Transverse colon (tissue), 4 donors: ENCODE data around the gene MYO15B. TPM values are rescaled to one million over a fixed set of nuclear protein-coding genes. Genes with fewer than 3 reads are reported as not detected.

Experiments
- DNase-seq: peaks from one replicate; pipeline ENCODE4 v3.0.0-alpha.2; 2019
- H3K27ac ChIP-seq, 4 donors: fragments of 200-600 bp; sonication (generic); 2 replicates each; pipeline ENCODE4 v1.5.1; 2016 to 2018; ENCODE audit warnings: inconsistent platforms in 4 of 4
- H3K27me3 ChIP-seq: fragments of 200-600 bp; sonication (generic); 2 replicates; pipeline ENCODE4 v1.5.1; 2017; ENCODE audit warnings: inconsistent platforms
- H3K36me3 ChIP-seq, 4 donors: fragments of 200-600 bp; sonication (generic); 2 replicates each; pipeline ENCODE4 v1.5.1; 2017 to 2019; ENCODE audit warnings: inconsistent platforms in 4 of 4
- H3K4me1 ChIP-seq, 4 donors: fragments of 200-600 bp; sonication (generic); 2 replicates each; pipeline ENCODE4 v1.5.1; 2017 to 2020; ENCODE audit warnings: inconsistent platforms in 4 of 4
- H3K4me3 ChIP-seq, 4 donors: fragments of 200-600 bp; sonication (generic); 1 replicate in 1 of 4; 2 replicates in 3 of 4; pipeline versions ENCODE4 v1.5.1 to v1.6.1; 2017 to 2019; ENCODE audit warnings: inconsistent platforms in 4 of 4
- H3K9me3 ChIP-seq, 2 donors: fragments of 200-600 bp; sonication (generic); 2 replicates each; pipeline ENCODE4 v1.5.1; 2017 to 2019; ENCODE audit warnings: inconsistent platforms in 2 of 2
- EP300 ChIP-seq: sonication (generic); formaldehyde crosslinking; IDR thresholded peaks from one replicate; pipeline ENCODE4 v1.6.1; 2017; ENCODE audit warnings: antibody characterized with exemption, low read depth
- POLR2A ChIP-seq: fragments of 450-650 bp; IDR thresholded peaks from one replicate; pipeline ENCODE4 v1.6.1; 2016; ENCODE audit warnings: antibody characterized with exemption, mild to moderate bottlenecking, moderate library complexity
- POLR2AphosphoS5 ChIP-seq, 3 donors: sonication (generic); formaldehyde crosslinking; IDR thresholded peaks; one replicate each; pipeline ENCODE4 v1.6.1; 2016; ENCODE audit warnings: antibody characterized with exemption in 3 of 3
- WGBS, 2 donors: methylation state at CpG; one replicate each; pipeline ENCODE4 v1.1.5; 2018; ENCODE audit warnings: low coverage in 1 of 2; 5-methylcytosine and 5-hydroxymethylcytosine counted together
- in situ Hi-C, 4 donors: fragments of 200-750 bp; cut with MboI; loops; one replicate each; pipeline versions ENCODE4 v1.15.0 to v1.15.1; 2017; ENCODE audit warnings: low sequenced_read_pairs in 3 of 4, low pct_ligation_motif_present in 1 of 4, low pct_unique_long_range_greater_than_20kb in 1 of 4
- intact Hi-C: fragments of 100-400 bp; cut with DNase I; formaldehyde crosslinking; loops from one replicate; pipeline ENCODE4 v1.15.1; 2023; ENCODE audit warnings: low total_unique reads
- total RNA-seq, 4 donors: library from RNA; depleted of rRNA; stranded (reverse); fragments of >200 nt; gene quantifications; one replicate each; pipeline ENCODE4 v1.1.0, GENCODE V29; 2016
- TF ChIP-seq, protein P1 (sequence below), 5 experiments: fragments of 200-600 bp in 3 of 5; fragments of 450-650 bp in 2 of 5; sonication (generic) in 3 of 5; IDR thresholded peaks; 1 replicate in 2 of 5; 2 replicates in 3 of 5; pipeline ENCODE4 v1.5.1; 2016 to 2017; ENCODE audit warnings: antibody characterized with exemption in 5 of 5, inconsistent platforms in 3 of 5, mild to moderate bottlenecking in 2 of 5, moderate library complexity in 1 of 5

MYO15B gene
- total RNA-seq, 4 donors from 2014 or later, result 59.3 to 1,778 (median 829) TPM

GRCh38 chr17:75617218-75617617 is 29.6 kb downstream of the MYO15B start:
- TF ChIP-seq POLR2A, result peak; percentile 70
- TF ChIP-seq, protein P1, sequence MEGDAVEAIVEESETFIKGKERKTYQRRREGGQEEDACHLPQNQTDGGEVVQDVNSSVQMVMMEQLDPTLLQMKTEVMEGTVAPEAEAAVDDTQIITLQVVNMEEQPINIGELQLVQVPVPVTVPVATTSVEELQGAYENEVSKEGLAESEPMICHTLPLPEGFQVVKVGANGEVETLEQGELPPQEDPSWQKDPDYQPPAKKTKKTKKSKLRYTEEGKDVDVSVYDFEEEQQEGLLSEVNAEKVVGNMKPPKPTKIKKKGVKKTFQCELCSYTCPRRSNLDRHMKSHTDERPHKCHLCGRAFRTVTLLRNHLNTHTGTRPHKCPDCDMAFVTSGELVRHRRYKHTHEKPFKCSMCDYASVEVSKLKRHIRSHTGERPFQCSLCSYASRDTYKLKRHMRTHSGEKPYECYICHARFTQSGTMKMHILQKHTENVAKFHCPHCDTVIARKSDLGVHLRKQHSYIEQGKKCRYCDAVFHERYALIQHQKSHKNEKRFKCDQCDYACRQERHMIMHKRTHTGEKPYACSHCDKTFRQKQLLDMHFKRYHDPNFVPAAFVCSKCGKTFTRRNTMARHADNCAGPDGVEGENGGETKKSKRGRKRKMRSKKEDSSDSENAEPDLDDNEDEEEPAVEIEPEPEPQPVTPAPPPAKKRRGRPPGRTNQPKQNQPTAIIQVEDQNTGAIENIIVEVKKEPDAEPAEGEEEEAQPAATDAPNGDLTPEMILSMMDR (IDR thresholded peaks at IDR 0.05), result no peak
- peak; percentile 88 for TF ChIP-seq EP300
- peak in 2 of 3 donors; percentile 89 for TF ChIP-seq POLR2AphosphoS5 (IDR thresholded peaks at IDR 0.05)
- intact Hi-C loops, result loop anchor here (10.0 kb wide), 1 partner anchor 678 kb away; no protein-coding TSS in a partner anchor
- DNase-seq, result peak; percentile 92
- WGBS, 2 donors, result 56% methylated on average over 12 of the region's 16 CpGs; no CpG with 5 or more reads in 1 of the 2 donors
- Histone ChIP-seq H3K4me3 (no peak overlapping the region), H3K36me3 (peaks cover 0 to 9% (median 0%) of the 10 kb centered on the region in 4 donors), H3K27me3 (no peaks in the 10 kb centered on the region), H3K9me3 (no peaks in the 10 kb centered on the region), H3K27ac (peak overlapping the region; percentile 69 to 80 (median 72)), H3K4me1 (peaks cover 6 to 40% (median 25%) of the 10 kb centered on the region in 4 donors)
- in situ Hi-C loops, result no loop called here

DNA sequence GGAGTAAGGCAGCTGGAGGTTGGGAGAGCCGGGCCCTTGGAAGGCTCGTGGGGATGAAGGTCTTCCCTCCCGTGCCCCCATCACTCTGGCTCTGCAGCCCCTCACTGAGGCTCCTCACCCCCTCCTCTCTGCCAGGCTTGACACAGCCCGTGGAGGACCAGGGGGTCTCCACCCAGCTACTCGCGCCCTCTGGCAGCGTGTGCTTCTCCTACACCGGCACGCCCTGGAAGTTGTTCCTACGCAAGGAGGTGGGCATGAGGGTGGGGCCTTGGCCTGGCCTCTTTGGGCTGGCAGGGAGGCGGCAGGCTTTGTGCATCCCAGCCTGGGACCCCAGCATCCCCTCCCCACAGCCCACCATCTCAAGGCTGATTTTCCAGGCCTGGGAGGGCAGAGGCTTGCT is 30.1 kb downstream of the MYO15B start:
- TF ChIP-seq, protein P1 (IDR thresholded peaks at IDR 0.05), result no peak
- no peak for TF ChIP-seq POLR2AphosphoS5 (IDR thresholded peaks at IDR 0.05)
- TF ChIP-seq EP300, result no peak
- no peak for TF ChIP-seq POLR2A
- no peaks in the 10 kb centered on the region for H3K27me3 ChIP-seq
- peak overlapping the region; percentile 69 to 80 (median 72) for H3K27ac ChIP-seq
- no peak overlapping the region for H3K4me3 ChIP-seq
- WGBS, 2 donors, result 82% methylated on average over 11 of the region's 11 CpGs; no CpG with 5 or more reads in 1 of the 2 donors
- peaks cover 0 to 6% (median 0%) of the 10 kb centered on the region in 4 donors for H3K36me3 ChIP-seq
- no peaks in the 10 kb centered on the region for H3K9me3 ChIP-seq
- in situ Hi-C loops, result no loop called here
- no peak for DNase-seq
- intact Hi-C loops, result loop anchor here (10.0 kb wide), 1 partner anchor 677 kb away; no protein-coding TSS in a partner anchor
- H3K4me1 ChIP-seq, result peaks cover 6 to 35% (median 21%) of the 10 kb centered on the region in 4 donors

DNA sequence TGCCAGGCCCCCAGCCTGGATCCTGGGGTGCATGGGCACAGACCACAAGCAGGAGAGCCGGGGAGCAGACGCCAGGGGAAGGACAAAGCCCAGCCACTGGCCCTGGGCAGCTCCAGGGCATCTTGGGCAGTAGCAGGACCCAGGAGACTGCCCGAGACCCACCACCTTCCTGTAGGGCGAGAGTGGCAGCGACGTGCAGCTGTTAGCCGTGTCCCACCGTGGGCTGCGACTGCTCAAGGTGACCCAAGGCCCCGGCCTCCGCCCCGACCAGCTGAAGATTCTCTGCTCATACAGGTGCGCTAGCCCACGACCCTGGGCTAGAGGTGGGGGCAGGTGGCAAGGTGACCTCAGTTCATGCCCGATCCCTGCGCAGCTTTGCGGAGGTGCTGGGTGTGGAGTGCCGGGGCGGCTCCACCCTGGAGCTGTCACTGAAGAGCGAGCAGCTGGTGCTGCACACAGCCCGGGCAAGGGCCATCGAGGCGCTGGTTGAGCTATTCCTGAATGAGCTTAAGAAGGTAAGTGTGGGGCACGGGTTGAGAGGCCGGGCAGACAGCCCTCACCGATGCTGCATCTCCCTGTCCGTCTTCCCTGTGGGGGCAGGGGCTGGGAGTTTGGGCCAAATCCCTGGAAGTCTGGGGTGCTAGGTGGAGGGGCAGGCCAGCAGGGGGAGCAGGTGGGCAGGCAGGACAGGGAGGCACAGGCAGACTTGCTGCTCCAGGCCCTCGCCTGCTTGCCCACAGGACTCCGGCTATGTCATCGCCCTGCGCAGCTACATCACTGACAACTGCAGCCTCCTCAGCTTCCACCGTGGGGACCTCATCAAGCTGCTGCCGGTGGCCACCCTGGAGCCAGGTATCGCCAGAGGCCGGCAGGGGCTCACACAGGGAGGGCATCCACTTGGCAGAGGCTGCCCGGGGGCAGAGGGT is 32.2 kb downstream of the MYO15B start:
- no peak overlapping the region for H3K4me3 ChIP-seq
- no peak for DNase-seq
- no peaks in the 10 kb centered on the region for H3K27me3 ChIP-seq
- 83% methylated on average over 34 of the region's 36 CpGs; no CpG with 5 or more reads in 1 of the 2 donors for WGBS, 2 donors
- intact Hi-C loops, result loop anchor here (10.0 kb wide), 1 partner anchor 675 kb away; no protein-coding TSS in a partner anchor
- no peak for TF ChIP-seq POLR2A
- TF ChIP-seq, protein P1 (IDR thresholded peaks at IDR 0.05), result peak in 4 of 5 experiments; percentile 22 to 40 (median 26)
- in situ Hi-C loops, result no loop called here
- no peak overlapping the region for H3K27ac ChIP-seq
- H3K9me3 ChIP-seq, result no peaks in the 10 kb centered on the region
- H3K4me1 ChIP-seq, result peaks cover 6 to 19% (median 10%) of the 10 kb centered on the region in 4 donors
- no peaks in the 10 kb centered on the region for H3K36me3 ChIP-seq

DNA sequence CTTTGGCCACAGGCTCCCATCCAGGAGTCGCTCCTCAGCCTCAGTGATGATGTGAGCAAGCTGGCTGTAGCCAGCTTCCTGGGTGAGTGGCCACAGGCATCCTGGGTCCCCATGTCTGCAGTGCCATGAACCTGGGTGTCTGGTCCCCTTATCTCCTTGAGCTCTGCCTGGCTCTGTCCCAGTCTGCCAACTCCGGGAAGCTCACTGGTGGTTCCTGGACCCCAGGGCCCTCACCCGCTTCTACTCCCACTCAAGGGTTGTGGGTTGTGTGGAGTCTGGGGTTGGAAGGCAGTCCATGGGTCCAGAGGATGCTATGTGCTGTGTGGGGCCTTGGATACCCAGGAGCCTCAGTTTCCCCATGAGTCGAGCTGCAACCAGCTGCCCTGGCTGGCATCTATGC is 33.9 kb downstream of the MYO15B start:
- no peaks in the 10 kb centered on the region for H3K9me3 ChIP-seq
- H3K36me3 ChIP-seq, result peaks cover 0 to 3% (median under 1%) of the 10 kb centered on the region in 4 donors
- intact Hi-C loops, result no loop called here
- in situ Hi-C loops, result no loop called here
- H3K4me3 ChIP-seq, result no peak overlapping the region
- WGBS, 2 donors, result 91% methylated on average over 4 of the region's 4 CpGs; no CpG with 5 or more reads in 1 of the 2 donors
- H3K27me3 ChIP-seq, result no peaks in the 10 kb centered on the region
- no peak for TF ChIP-seq POLR2A
- no peak for TF ChIP-seq EP300
- TF ChIP-seq POLR2AphosphoS5 (IDR thresholded peaks at IDR 0.05), result no peak
- TF ChIP-seq, protein P1 (IDR thresholded peaks at IDR 0.05), result no peak
- H3K27ac ChIP-seq, result no peak overlapping the region
- DNase-seq, result no peak
- H3K4me1 ChIP-seq, result peaks cover 6 to 12% (median 9%) of the 10 kb centered on the region in 4 donors
